Activated CD8-positive, alpha-beta memory T cell treated with anti-CD3 and anti-CD28 coated beads, Interleukin-2, amount 50 U/mL, for 1 hour (primary cell): Measurements from ENCODE around the gene BUD31.
"Not testable (repeated sequence)": the region's sequence is repeated elsewhere in the genome, so short reads cannot be mapped to it uniquely, and the experiment has no call there.

Experiments used
- DNase-seq: peaks from one replicate; pipeline ENCODE4 v3.0.0-alpha.2; 2020; ENCODE audit errors: extremely low read depth

Gene BUD31

DNA sequence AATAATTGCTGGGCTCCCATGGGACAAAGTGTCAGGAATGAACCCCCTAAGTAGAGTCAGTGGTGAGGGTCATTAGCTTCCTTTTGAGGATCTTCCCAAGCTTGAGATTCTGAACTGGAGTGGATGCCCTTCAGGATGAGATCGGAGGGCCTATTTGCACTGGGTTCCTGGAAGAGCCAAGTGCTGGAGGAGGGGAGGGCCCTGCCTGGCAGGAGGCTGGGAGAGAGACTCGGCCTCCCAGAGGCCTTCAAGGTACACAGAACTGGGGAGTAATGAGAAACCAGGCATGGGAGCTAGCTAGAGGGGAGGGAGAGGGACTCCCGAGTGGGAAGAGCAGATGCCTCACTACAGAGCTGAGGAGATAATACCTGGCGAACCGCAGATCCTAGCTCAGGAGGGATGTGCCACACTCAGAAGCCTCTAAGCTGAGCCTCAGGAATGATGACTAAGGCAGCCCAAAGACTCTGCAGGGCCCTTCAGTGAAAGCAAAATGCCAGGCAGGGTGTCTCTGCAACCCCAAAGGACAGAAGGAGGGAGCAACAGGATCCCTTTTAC, 9.8 kb upstream of the BUD31 start:
- no peak for DNase-seq

DNA sequence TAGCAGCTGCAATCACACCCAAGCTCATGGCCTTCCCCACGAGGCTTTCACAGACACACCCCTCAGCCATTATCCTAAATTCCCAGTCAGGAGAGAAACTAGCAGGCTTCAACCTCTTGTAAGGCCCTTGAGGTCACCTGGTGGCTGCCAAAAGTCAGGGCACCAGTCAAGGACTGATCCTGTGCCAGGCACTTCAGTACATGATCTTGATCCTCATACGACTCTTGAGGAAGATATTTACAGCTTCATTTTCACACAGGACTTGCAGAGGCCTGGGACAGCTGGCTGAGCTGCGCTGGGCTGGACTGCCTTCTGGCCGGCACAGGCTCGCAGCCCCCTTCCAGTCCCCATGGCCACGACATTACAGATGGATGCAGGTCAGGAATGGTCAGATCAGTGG, 9.2 kb upstream of the BUD31 start:
- DNase-seq = no peak

DNA sequence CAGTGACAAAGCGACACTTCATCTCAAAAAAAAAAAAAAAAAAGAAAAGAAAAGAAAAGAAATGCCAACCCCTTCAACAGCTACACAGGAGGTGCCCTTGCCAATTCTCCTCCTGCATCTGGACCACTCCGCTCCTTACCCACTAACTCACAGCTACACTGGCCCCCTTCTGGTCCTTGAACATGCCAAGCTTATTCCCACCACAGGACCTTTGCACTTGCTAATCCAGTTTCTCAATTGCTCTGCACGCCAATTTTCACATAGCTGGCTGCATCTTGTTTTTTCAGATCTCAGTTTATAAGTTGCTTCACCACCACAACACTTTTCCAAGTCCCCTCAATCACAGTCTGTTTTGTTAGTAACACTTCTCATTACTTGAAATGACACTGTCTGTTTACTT, 5.9 kb upstream of the BUD31 start:
- no peak for DNase-seq

DNA sequence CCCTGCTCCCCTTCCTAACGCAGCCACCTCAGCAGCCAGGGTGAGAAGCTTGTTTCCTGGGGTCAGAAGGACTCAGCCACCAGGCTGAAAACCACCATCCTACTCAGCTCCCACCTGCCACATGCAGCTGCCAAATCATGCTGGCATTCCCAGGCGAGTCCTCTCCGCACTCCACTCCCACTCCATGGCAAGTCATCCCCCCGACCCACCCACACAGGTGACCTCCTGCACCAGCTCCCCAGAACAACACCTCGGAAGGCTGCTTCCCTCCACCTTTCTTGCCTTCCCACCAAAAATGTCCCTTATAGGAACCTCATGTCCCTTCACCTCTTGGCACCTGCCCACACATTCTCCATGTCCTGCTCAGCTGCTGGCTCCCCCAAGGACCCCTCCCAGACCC, 5.0 kb upstream of the BUD31 start:
- no peak for DNase-seq

DNA sequence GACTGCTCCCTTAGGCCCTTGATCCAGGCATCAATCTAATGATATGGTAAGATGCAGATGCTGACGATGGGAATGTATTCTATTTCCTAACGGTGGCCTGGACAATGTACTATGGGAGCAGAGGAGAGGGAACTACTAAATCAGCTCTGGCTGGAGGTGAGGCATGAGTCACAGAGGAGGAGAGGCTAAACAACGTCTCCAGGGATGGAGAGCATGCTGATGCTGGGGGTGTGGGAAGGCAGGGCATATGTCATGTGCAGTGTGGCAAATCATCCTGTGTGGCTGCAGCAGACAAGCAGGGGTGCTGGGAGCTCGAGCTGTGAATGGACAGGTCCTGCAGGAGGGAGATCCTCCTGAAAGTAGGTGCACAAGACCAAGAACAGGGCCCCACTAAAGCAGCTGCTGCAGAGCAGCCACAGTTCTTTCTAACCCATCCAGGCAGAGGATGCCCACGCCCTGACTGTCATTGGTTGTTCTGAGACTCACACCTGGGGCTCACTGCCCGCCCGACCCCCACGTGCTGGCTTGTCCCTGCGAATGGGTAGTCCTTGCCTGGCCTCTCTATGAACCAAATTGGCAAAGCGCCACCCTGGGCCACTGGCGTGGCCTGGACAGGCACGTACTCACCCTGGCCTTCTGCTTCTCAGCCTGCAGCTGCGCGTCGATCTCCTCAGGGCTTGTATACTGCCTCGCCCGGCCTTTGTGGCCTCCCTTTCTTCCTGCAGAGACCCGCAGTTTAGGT, 4.4 kb upstream of the BUD31 start:
- no peak for DNase-seq

DNA sequence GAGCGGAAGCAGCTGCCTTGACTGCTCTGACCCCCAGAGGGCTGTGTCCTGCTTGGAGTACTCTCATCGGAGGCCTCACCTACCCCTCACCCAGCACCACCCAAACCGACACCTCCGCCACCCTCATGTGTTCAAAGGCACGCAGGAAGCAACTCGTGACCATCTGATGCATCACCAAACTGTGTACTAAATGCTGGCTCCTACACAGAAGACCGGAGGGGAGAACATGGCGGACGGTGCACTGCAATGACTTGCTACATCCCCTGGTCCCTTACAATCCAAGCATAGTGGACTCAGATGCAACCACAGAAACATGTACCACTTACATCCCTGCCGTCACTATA, 3.8 kb upstream of the BUD31 start:
- no peak for DNase-seq

DNA sequence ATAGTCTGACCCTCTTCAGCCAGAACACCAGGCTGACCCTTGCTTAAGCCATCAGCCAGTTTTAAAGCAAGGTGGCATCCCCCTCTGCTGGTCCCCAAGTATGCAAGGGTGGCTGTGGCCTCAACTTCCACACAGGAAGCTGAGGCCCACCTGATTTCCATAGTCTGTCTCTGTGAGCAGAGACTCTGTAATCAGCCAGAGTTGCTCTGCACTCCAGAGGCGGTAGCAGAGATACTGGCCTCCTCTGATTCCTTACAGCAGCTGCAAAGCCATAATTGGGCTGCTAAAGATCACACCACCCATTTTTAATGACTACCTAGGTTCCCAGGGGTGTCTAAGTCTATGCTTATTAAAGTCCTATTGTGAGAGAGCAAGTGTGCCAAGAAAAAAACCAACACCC, 2.2 kb upstream of the BUD31 start:
- DNase-seq = no peak

DNA sequence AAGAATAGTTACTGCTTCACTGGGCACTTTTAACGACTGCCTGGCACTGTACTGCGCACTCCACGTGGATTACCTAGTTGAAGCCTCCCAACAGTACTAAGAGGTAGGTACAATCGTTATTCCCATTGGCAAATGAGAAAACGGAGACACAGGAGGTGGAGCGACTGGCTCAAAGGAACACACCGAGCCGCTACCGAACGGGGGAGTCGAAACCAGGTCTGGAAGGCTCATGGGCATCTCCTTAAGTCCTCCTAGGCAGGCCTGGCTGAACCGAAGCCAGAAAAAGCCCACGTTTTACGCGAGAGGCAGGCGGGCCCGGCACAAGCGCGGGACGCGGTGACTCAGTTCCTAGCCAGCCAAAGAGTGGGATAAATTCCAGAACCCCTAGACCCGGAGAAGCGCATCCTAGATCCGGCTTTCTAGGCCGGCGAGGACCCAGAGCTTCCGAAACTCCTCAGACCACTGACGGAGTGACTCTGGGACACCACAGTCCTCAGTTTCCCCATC, 844 bp upstream of the BUD31 start:
- DNase-seq = no peak

DNA sequence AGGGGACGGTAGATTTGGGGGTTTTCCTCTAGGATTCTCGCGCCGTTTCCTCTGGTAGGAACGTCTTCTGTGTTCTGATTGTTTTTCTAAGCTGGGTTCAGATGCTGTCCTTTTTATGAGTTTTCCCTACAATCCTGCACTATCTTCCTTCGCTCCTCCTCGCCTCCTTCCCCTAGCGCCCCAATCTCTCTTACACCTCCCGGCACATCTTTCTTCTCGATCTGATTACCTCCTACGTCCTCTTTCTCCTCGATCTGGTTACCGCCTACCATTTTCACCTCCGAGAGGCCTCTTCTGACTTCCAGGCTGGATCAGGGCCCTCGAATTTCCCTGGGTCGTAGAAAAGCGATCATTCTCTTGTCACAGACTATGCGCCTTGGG, 413 bp downstream of the BUD31 start:
- no peak for DNase-seq

DNA sequence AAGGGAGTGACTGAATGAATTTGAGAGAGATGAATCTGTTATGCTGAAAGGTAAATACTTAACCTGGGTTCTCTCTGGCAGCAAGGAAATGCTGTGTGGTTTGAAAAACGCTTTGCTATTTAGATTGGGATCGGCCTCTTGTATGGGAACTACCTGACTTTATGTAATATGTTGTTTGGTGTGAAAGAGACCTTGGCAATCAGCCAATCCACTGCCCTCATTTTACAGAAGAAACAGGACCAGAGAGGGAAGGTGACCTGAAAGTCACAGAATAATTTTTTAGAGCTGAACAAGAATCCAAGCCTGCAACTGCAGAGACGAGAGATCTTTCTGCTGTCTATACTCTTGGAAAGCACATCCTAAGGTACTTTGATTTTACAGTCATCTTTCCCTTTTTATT, 1.0 kb downstream of the BUD31 start:
- no peak for DNase-seq

DNA sequence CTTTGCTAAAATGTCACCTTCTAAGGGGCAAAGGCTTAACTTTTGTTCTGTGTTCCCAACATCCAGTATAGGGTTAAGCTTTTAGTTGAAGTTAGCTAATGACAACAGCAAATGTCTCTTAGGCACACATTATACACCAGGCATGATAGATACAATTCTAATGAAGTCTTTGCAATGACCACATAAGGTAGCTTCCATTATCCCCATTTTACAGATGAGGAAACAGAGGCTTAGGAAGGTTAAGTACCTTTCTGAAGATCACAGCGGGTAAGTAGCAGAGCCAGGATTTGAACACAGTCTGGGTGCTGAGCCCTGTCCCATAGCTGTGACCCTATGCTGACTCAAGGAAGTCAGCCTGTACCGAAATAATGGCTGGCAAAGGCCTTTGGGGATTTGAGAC, 1.9 kb downstream of the BUD31 start:
- DNase-seq = no peak

DNA sequence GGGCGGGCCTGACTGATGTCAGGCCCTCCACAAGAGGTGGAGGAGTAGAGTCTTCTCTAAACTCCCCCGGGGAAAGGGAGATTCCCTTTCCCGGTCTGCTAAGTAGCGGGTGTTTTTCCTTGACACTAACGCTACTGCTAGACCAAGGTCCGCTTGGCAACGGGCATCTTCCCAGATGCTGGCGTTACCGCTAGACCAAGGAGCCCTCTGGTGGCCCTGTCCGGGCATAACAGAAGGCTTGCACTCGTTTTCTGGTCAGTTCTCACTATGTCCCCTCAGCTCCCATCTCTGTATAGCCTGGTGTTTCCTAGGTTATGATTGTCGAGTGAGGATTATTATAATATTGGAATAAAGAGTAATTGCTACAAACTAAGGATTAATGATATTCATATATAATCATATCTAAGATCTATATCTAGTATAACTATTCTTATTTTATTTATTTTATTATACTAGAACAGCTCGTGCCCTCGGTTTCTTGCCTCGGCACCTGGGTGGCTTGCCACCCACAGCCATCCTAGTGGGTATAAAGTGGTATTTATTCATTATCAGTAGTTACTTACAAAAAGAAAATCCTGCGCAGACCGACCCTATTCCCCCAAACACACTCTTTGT, 6.9 kb downstream of the BUD31 start:
- not testable (repeated sequence) for DNase-seq

DNA sequence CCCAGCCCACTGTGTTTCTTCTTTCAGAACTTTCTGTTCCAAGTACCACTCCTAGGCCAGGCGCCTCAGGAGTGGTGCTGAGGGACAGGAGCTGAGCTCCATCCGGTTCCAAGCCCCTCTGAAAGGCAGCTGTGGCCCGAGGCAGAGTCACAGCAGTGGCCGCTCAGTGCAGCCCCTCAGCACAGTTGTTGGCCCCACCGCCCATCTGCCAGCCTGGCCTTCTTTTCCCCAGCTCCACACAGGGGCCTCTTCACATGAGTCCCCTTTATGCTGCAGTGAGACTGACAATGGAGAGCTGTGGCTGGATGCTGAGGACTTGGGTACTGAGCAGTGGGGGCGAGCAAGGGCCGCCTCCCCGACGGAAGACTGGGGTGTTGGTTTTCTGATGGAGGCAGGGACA, 9.5 kb downstream of the BUD31 start:
- DNase-seq = no peak

DNA sequence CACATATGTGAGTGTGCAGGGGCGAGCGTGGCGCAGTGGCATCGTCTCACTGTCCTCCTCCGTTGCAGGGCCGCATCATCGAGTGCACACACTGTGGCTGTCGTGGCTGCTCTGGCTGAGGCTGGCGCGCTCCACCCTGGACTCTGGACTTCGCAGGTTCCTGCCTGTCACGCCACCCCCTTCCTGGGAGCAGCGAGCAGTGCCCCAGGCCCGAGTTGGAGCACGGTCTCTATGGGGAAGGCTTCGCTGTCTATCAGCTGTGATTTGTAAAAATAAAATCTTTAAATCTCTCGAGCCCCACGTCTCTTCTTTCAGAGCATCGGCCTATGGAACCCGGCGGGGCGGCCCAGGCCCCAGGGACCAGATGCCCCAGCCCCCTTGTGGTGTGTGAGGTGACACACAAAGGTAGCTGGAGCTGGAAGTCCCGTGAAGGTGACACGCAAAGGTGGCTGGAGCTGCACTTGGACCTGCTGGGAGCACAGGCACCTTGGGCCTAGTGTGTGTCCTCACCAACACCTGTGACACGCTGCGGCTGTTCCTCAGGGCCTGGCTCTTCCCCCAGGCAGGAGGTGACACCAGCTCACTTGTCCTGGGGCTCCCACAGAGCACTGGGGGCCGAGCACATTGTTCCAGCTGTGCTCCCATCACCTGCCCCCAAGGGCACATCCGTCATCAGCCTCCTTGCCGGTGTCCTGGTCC, 10.7 kb downstream of the BUD31 start:
- no peak for DNase-seq

DNA sequence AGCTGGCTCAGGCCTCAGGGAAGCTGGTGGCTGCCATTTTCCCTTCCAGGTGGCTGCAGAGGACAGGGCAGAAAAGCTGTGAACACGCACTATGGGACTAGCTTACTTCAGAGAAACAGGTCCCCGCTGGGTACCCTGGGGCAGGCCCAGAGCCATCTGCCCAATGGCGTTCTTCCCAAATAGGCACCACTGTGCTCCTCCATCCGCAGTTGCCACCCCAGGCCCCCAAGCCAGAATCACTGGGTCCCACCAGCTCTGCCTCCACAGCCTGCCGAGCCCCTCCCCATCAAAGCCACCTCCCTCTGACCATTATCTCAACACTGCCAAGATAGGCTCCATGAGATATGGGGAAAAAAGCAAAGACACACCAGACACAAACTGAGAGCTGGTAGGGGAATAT, 11.4 kb downstream of the BUD31 start:
- no peak for DNase-seq

DNA sequence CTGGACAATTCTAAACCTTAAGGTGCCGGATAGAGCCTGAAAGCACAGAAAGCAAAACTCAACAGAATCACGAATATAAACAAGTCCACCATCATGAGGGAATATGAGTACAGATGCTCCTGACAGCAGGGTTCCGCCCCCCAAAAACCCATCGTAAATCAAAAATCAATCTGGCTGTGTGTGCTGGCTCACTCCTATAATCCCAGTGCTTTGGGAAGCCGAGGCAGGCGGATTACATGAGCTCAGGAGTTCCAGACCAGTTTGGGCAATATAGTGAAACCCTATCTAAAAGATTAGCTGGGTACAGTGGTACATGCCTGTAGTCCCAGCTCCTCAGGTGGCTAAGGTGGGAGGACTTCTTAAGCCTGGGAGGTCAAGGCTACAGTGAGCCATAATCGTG, 12.2 kb downstream of the BUD31 start:
- DNase-seq = no peak

DNA sequence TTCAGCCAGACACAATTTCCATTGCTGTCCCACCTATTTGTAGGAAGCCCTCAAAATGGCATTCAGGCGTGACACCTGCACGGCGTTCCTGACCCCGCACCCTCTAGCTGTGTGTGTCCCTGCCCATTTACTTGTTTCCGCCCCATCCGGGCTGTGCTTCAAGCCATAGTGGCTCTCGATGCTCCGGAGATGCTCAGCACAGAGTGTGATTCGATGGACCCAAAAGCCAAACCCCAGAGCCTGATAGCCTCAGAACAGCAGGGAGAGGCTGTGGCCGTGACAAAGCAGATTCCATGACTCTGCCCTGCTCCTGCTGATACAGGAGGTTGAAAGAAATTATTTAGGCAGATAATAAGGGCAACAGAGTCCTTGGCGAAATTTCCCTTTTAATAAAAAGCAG, 13.4 kb downstream of the BUD31 start:
- no peak for DNase-seq

DNA sequence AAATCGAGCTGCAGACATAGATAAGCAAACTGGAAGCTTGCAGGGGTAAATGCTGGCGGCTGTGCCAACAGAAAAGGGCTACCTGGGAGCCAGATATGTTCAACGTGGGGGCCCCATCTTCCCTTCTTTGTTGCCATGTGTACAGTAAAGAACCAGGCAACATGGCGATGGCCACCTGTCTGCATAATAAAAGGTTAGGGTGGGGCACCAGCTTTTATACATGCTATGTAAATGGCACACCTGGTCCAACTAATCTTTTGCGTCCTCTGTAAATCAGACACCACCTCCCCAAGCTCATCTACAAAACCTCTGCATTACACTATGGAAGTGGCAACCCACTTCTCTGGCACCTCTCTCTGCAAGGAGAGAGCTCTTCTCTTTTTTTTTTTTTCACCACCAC, 13.9 kb downstream of the BUD31 start:
- no peak for DNase-seq

DNA sequence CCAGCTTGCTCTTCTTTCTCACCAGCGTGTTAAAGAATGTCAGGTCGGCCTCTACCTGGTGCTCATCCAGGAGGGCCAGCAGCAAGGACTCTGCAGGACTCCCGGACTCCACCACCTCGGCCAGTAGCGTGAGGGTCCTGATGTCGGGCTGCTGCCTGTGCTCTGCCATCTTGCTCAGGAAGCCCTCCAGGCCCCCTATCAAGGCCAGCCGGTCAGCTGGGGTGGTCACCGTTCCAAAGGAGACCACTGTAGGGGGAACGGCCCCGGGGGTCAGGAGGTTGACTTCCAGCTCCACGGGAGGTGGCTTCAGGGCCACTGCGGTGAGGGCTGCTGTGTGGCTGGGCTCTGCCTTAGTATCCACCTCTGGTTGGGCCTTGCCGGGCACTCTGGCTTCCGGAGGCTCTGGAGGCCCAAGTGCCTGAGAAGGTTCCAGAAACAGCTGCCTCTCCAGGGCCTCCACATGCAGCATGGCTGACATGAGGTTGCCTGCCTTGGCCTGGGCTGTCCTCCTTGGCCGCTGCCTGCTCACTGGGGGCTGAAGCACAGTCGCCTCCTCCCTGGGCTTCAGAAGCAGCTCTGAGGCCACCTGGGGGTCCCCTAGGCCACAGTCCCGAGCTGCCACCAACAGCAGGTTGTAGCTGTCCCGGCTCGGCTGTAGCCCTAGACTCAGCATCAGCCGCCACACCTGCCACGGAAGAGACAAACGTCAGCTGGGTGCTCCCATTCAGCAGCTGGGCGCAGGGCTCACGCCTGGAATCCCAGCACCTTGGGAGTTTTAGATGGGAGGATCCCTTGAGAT, 16.4 kb downstream of the BUD31 start:
- DNase-seq = no peak

DNA sequence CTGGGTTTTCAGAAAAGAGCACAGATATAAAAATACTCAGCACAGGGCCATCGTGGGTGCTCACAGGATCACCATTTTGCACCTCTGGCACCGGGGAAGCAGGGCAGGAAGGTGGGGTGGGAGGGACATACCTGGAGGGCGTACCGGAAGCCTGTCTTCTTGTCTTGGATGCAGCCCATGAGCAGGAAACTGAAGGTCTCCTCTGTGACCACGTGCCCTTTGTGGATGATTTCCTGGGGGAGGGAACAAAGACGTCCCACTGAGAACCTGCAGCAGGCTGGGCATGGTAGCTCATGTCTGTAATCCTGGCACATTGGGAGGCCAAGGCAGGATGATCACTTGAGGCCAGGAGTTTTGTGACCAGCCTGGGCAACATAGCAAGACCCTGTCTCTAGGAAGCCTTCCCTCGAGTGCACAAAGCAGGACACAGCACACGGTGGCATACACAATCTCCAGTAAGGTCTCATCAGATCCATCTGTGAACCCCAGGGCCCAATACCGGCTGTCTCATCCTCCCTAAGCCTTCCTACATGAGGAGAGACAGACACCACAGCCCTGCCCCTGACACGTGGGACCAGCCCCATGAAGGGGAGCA, 20.3 kb downstream of the BUD31 start:
- DNase-seq = no peak

DNA sequence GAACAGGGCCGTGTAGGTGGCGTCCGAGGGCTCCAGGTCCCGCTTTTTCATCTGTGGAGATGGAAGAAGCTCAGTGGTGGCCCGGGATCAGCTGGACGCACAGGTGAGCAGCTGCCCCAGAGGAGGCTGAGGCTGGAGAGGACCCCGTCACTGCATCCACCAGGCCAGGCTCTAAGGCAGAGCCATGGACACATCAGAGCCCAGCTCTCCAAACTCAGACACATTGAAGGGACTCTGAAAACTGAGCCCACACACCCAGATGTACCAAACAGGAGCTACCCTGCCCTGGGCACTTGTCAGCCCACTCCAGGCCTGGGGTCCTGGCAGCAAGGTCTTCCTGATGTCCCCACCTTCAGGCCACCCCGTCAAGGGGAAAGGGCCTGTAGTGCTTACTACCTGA, 21.0 kb downstream of the BUD31 start:
- DNase-seq = no peak
